Inflammatory macrophage (primary cell): ENCODE measurements around the gene CCNJL.

Source experiments
- DNase-seq, 2 donors: peaks; one replicate each; pipeline ENCODE4 v3.0.0-alpha.2; 2020 to 2022

Gene CCNJL

GRCh38 chr5:160330212-160330611 is 17.8 kb upstream of the CCNJL start:
- DNase-seq = no peak

- no peak for DNase-seq
Measured at GRCh38 chr5:160327818-160328217, 15.5 kb upstream of the CCNJL start.

- no peak for DNase-seq
Measured at GRCh38 chr5:160326981-160327380, 14.6 kb upstream of the CCNJL start.

GRCh38 chr5:160325716-160326115 is 13.4 kb upstream of the CCNJL start:
- no peak for DNase-seq

GRCh38 chr5:160324886-160325285 is 12.5 kb upstream of the CCNJL start:
- peak; percentile 62 to 74 for DNase-seq

- DNase-seq = peak; percentile 77 to 93
Measured at GRCh38 chr5:160318409-160318808, 6.0 kb upstream of the CCNJL start.

- no peak for DNase-seq
Measured at GRCh38 chr5:160317434-160317833, 5.1 kb upstream of the CCNJL start.

GRCh38 chr5:160315968-160316367 is 3.6 kb upstream of the CCNJL start:
- DNase-seq = no peak

GRCh38 chr5:160312960-160313727 is 780 bp upstream of the CCNJL start:
- no peak for DNase-seq

- DNase-seq = no peak
Measured at GRCh38 chr5:160311491-160312133, 752 bp downstream of the CCNJL start.

- DNase-seq = no peak
Measured at GRCh38 chr5:160310552-160311295, 1.6 kb downstream of the CCNJL start.

GRCh38 chr5:160310140-160310539 is 2.2 kb downstream of the CCNJL start:
- DNase-seq = no peak

GRCh38 chr5:160306696-160307095 is 5.7 kb downstream of the CCNJL start:
- no peak for DNase-seq

GRCh38 chr5:160305319-160305718 is 7.0 kb downstream of the CCNJL start:
- no peak for DNase-seq

GRCh38 chr5:160303690-160304089 is 8.7 kb downstream of the CCNJL start:
- DNase-seq = no peak

- no peak for DNase-seq
Measured at GRCh38 chr5:160298189-160298588, 14.2 kb downstream of the CCNJL start.

- DNase-seq = no peak
Measured at GRCh38 chr5:160297776-160298175, 14.6 kb downstream of the CCNJL start.

- no peak for DNase-seq
Measured at GRCh38 chr5:160297004-160297403, 15.4 kb downstream of the CCNJL start.

- no peak for DNase-seq
Measured at GRCh38 chr5:160296496-160296895, 15.9 kb downstream of the CCNJL start.

GRCh38 chr5:160293901-160294561 is 18.3 kb downstream of the CCNJL start:
- no peak for DNase-seq

- no peak for DNase-seq
Measured at GRCh38 chr5:160293386-160293785, 19.0 kb downstream of the CCNJL start.

GRCh38 chr5:160291467-160291866 is 20.9 kb downstream of the CCNJL start:
- no peak for DNase-seq

- DNase-seq = no peak
Measured at GRCh38 chr5:160290751-160291150, 21.6 kb downstream of the CCNJL start.
